Testis (tissue), 3 donors: ENCODE results near the gene STAT4. TPM values are rescaled to one million over a fixed set of nuclear protein-coding genes. Genes with fewer than 3 reads are reported as not detected.

Source experiments
- DNase-seq: peaks from one replicate; pipeline ENCODE4 v3.0.0-alpha.2; 2019
- H3K27ac ChIP-seq, 2 donors: fragments of 200-600 bp; sonication (generic); one replicate each; pipeline ENCODE4 v1.5.1; 2019
- H3K27me3 ChIP-seq: fragments of 200-600 bp; sonication (generic); one replicate; pipeline ENCODE4 v1.5.1; 2019
- H3K36me3 ChIP-seq: fragments of 200-600 bp; sonication (generic); one replicate; pipeline ENCODE4 v1.5.1; 2017; ENCODE audit warnings: low read depth; ENCODE audit errors: missing control alignments
- H3K4me1 ChIP-seq: fragments of 200-600 bp; sonication (generic); one replicate; pipeline ENCODE4 v1.5.1; 2019
- H3K4me3 ChIP-seq, 2 donors: fragments of 200-600 bp; sonication (generic); one replicate each; pipeline ENCODE4 v1.5.1; 2017 to 2019
- H3K9me3 ChIP-seq: fragments of 200-600 bp; sonication (generic); one replicate; pipeline ENCODE4 v1.5.1; 2017
- POLR2A ChIP-seq: fragments of 450-650 bp; IDR thresholded peaks from one replicate; pipeline ENCODE4 v1.6.1; 2017; ENCODE audit warnings: antibody characterized with exemption, mild to moderate bottlenecking, moderate library complexity
- WGBS, 2 donors: methylation state at CpG; one replicate each; pipeline ENCODE4 v1.1.5; 2018; 5-methylcytosine and 5-hydroxymethylcytosine counted together
- intact Hi-C: fragments of 100-400 bp; cut with DNase I; formaldehyde crosslinking; loops from one replicate; pipeline ENCODE4 v1.15.1; 2023; ENCODE audit warnings: low total_unique reads
- polyA plus RNA-seq: library from polyadenylated mRNA; stranded (reverse); fragments of 350-450 nt; fragmentation: Illumina TruSeq; extraction: RNeasy Lipid Tissue Mini Kit (QIAGEN cat#74804); gene quantifications from one replicate; pipeline ENCODE4 v1.2.3, GENCODE V29; 2014; ENCODE audit warnings: low read depth, low replicate concordance; ENCODE audit not compliant: insufficient read depth
- total RNA-seq, 2 donors: library from RNA; depleted of rRNA; stranded (reverse); fragments of >200 nt; gene quantifications; one replicate each; pipeline ENCODE4 v1.2.3, GENCODE V29; 2016
- TF ChIP-seq, protein P1 (sequence below), 3 experiments: fragments of 450-650 bp in 2 of 3; fragments of 200-600 bp in 1 of 3; sonication (generic) in 1 of 3; IDR thresholded peaks; one replicate each; pipeline ENCODE4 v1.5.1; 2016 to 2019; ENCODE audit warnings: antibody characterized with exemption in 3 of 3, mild to moderate bottlenecking in 2 of 3, moderate library complexity in 1 of 3

The STAT4 gene
- total and polyA plus RNA-seq, 3 donors from 2014 or later: 23.0 to 59.4 (median 36.4) TPM

GRCh38 chr2:191144217-191144616 lies 6.6 kb downstream of the STAT4 start:
- Histone ChIP-seq H3K36me3 (no peaks in the 10 kb centered on the region), H3K9me3 (no peaks in the 10 kb centered on the region), H3K27ac (no peak overlapping the region), H3K4me3 (no peak overlapping the region), H3K4me1 (no peaks in the 10 kb centered on the region), H3K27me3 (no peaks in the 10 kb centered on the region)
- TF ChIP-seq POLR2A: no peak
- TF ChIP-seq, protein P1, sequence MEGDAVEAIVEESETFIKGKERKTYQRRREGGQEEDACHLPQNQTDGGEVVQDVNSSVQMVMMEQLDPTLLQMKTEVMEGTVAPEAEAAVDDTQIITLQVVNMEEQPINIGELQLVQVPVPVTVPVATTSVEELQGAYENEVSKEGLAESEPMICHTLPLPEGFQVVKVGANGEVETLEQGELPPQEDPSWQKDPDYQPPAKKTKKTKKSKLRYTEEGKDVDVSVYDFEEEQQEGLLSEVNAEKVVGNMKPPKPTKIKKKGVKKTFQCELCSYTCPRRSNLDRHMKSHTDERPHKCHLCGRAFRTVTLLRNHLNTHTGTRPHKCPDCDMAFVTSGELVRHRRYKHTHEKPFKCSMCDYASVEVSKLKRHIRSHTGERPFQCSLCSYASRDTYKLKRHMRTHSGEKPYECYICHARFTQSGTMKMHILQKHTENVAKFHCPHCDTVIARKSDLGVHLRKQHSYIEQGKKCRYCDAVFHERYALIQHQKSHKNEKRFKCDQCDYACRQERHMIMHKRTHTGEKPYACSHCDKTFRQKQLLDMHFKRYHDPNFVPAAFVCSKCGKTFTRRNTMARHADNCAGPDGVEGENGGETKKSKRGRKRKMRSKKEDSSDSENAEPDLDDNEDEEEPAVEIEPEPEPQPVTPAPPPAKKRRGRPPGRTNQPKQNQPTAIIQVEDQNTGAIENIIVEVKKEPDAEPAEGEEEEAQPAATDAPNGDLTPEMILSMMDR (IDR thresholded peaks at IDR 0.05): no peak
- no peak for DNase-seq
- WGBS, 2 donors: 85 to 89% methylated on average over 4 of the region's 4 CpGs
- intact Hi-C loops: no loop called here

GRCh38 chr2:191143791-191144190 lies 7.0 kb downstream of the STAT4 start:
- Histone ChIP-seq H3K27me3 (no peaks in the 10 kb centered on the region), H3K27ac (no peak overlapping the region), H3K36me3 (no peaks in the 10 kb centered on the region), H3K9me3 (no peaks in the 10 kb centered on the region), H3K4me1 (no peaks in the 10 kb centered on the region), H3K4me3 (no peak overlapping the region)
- 92 to 100% methylated on average over 1 of the region's 1 CpG for WGBS, 2 donors
- DNase-seq: no peak
- TF ChIP-seq, protein P1 (IDR thresholded peaks at IDR 0.05): no peak
- no peak for TF ChIP-seq POLR2A
- intact Hi-C loops: no loop called here

GRCh38 chr2:191128911-191129304 lies 21.9 kb downstream of the STAT4 start:
- Histone ChIP-seq H3K9me3 (no peaks in the 10 kb centered on the region), H3K4me1 (no peaks in the 10 kb centered on the region), H3K27ac (no peak overlapping the region), H3K27me3 (no peaks in the 10 kb centered on the region), H3K36me3 (no peaks in the 10 kb centered on the region), H3K4me3 (no peak overlapping the region)
- no peak for DNase-seq
- intact Hi-C loops: no loop called here
- 69 to 74% methylated on average over 2 of the region's 2 CpGs for WGBS, 2 donors
- TF ChIP-seq POLR2A: no peak
- TF ChIP-seq, protein P1 (IDR thresholded peaks at IDR 0.05): no peak

GRCh38 chr2:191128172-191128910 lies 22.5 kb downstream of the STAT4 start:
- DNase-seq: no peak
- no peaks in the 10 kb centered on the region for H3K9me3 ChIP-seq
- 72 to 74% methylated on average over 8 of the region's 8 CpGs for WGBS, 2 donors
- H3K36me3 ChIP-seq: no peaks in the 10 kb centered on the region
- intact Hi-C loops: no loop called here
- H3K4me1 ChIP-seq: no peaks in the 10 kb centered on the region
- H3K27ac ChIP-seq: no peak overlapping the region
- H3K4me3 ChIP-seq: no peak overlapping the region
- no peaks in the 10 kb centered on the region for H3K27me3 ChIP-seq
- TF ChIP-seq POLR2A: no peak

DNA sequence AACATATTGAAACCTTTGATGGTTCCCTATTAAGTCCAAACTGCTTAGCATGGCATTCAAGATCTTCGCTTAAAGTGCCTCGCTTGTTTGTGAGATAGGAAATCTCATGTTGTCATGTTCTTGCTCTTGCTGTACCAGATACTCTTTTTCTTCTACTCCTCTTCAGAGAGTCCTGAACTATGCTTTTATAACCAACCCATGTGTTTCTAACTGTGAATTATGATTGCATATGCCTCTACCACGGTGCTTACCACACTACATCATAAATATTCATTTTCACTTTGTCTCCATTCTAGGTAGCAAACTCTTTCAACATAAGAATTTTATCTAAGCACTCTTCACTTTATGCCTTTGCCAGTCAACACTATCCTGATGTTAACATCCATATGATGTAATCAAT lies 23.6 kb downstream of the STAT4 start:
- 83 to 91% methylated on average over 3 of the region's 3 CpGs for WGBS, 2 donors
- no peaks in the 10 kb centered on the region for H3K4me1 ChIP-seq
- H3K27me3 ChIP-seq: no peaks in the 10 kb centered on the region
- no peak for DNase-seq
- H3K27ac ChIP-seq: no peak overlapping the region
- intact Hi-C loops: no loop called here
- no peak overlapping the region for H3K4me3 ChIP-seq
- H3K36me3 ChIP-seq: no peaks in the 10 kb centered on the region
- H3K9me3 ChIP-seq: no peaks in the 10 kb centered on the region
- TF ChIP-seq, protein P1 (IDR thresholded peaks at IDR 0.05): no peak
- no peak for TF ChIP-seq POLR2A
